HG03520 (cell line): ENCODE data around the gene SMARCAL1.

Source experiments
- ATAC-seq: cut with Tn5 transposase; IDR thresholded peaks from one replicate; pipeline ENCODE4 v1.9.1; 2021; ENCODE audit warnings: mild to moderate bottlenecking, moderate library complexity; ENCODE audit not compliant: unreplicated experiment

Gene SMARCAL1

DNA sequence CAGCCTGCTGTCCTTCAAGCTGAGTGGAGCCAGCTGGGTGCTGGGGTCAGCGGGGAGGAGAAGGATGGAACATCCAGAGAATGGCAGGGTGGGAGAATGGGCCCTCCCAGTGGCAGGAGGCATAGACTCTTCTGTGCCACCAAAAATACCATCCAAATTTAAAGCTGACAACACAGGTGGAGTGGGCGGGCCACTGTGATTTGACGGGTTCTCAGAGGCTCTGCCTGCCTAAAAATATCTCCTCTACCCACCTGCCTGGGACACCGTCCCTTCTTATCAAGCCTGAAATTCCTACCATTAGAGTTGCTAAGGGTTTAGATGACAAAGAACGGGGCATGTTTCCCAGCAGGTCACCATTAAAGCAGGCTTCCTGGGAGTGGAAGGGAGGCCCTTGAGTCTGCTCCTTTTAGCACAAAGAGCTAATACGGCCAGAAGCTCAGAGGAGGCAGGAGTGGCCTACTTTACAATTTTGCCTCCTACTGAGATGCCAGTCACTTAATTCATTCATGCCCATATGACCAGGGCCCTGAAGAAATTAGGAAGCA is 20.2 kb upstream of the SMARCAL1 start:
- ATAC-seq, result no peak

DNA sequence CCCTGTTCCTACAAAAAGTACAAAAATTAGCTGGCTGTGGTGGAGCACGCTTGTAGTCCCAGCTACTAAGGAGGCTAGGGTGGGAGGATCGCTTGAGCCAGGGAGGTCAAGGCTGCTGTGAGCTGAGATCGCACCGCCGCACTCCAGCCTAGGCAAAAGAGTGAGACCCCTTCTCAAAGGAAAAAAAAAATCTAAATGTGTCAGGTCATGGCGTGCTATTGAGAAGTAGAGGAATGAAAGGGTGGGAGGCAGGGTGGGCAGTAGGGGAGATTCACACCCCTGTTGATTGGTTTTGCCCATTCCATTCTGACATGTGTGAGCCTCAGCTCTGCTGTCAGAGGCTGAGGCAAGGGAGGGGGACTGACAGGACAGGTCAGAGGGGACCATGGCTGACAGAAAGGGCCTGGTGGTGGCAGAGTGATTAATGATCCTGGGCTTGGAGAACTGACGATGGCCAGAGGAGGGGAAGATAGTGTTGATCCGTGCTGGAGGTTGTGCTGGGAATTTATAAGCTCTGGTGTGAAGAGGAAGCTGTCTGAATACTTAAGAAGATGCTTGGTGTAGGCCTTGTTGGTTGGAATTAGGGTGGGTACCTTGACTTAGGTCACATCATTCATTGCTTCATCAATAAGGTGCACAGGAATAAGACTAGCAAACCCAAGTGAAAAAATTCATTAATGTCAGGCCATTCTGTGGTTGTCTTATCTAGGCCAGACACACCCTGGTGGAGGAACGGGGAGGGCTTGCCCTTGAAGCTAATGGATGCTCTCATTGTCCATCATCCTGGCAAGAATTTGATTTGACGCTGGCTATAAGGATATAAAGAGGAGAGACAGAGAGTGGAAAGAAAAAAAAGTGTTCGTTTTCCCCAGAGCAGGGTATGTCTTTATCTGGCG is 19.1 kb upstream of the SMARCAL1 start:
- ATAC-seq, result no peak

GRCh38 chr2:216394881-216395280 is 17.4 kb upstream of the SMARCAL1 start:
- ATAC-seq, result no peak

- no peak for ATAC-seq
These were observed 12.7 kb upstream of the SMARCAL1 start for GRCh38 chr2:216399621-216400020.

- ATAC-seq, result no peak
These were observed 9.5 kb upstream of the SMARCAL1 start for GRCh38 chr2:216402751-216403150.

DNA sequence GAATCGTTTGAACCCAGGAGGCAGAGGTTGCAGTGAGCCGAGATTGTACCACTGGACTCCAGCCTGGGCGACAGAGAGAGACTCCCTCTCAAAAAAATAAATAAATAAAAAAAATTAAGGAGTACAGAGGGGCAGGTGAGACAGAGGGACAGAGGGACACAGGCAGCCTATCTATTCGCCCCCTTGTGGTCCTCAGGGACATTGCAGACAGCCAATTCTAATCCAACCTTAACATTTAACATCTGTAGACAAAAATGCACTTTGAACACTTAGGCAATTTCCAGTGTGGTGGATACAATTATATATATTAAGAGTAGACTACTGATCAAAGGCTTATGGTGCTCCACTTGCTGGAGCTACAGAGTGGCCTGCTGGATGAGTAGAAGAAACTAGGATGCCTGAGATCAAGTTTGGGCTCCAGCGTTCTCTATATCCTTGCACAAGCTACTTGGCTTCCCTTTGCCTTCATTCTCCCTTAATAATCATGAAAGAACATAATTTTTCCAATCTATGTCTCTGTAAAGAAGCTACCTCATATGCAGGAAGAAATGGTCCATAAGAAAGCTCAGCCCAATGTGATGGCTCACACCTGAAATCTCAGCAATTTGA is 8.2 kb upstream of the SMARCAL1 start:
- no peak for ATAC-seq

- no peak for ATAC-seq
These were observed 6.7 kb upstream of the SMARCAL1 start for GRCh38 chr2:216405588-216405987.

DNA sequence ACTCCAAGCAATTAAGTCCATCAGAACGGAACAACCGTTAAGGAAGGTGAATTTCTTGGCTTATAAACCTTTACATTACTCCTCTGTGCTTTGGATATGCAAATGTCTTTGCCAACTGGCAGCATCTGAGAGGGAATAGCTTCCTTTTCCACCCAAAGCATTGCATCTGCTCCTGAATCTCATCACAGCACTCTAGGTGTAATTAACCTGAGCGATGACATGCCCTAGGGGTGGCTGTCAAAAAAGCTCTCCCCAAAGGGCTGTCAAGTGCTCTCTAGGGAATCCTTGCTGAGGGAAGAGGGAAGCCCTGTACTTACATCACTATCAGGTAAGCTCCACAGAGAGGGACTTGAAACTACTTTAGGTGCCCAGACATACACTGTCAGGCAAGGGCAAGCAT is 5.5 kb upstream of the SMARCAL1 start:
- ATAC-seq, result no peak

DNA sequence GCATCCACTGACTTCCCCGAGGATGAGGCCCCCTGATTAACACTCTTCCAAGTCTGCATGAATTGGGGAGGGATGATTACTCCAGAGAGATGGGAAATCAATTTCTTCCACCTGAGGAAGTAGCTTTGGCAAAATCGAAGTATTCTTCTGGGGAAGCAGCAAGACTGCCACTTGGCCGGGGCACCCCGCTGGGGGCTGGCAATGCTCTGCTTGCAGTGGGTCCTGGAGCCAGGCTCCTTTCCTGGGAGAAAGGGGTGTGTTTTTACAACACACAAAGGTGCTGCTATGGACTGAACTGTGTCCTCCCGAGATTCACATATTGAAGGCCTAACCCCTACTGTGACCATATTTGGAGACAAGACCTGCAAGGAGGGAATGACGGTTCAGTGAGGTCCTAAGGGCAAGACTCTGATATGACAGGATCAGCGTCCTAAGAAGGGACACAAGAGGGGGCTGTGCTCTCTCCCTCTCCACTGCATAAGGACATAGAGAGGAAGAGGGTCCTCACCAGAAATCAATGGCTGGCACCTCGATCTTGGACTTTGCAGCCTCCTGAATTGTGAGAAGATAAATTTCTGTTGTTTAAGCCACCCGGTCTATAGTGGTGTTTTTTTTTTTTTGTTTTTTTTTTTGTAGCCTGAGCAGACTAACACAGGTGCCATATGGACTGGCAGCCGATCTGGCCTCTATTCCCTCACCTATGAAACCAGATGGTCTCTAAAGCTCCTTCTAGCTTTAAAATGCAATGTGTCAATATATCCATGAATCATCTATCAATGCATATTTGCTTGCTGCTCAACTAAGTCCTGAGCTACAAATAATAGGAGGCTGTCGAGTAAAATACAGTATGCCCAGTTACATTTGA is 3.6 kb upstream of the SMARCAL1 start:
- ATAC-seq, result no peak

DNA sequence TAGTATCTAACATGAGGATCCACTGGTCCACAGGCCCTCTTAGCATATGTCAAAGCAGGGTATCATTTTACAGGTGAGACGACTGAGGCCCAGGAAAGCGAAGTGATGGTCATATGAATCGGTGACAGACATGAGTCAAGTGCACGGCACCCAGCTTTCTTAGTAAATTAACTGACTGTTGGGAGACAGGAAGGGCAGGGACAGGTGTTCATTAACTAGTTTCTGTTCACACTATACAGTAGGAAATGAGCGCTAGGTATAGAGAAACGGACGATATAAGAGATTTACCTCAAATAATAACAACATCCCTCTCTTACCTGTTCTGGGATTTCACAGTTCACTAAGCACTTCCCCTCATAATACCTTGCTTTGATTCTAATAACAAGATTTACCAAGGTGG is 1.7 kb upstream of the SMARCAL1 start:
- no peak for ATAC-seq

- ATAC-seq, result no peak
These were observed 1.6 kb downstream of the SMARCAL1 start for GRCh38 chr2:216413882-216414281.

- no peak for ATAC-seq
These were observed 2.6 kb downstream of the SMARCAL1 start for GRCh38 chr2:216414772-216415319.

- ATAC-seq, result no peak
These were observed 3.3 kb downstream of the SMARCAL1 start for GRCh38 chr2:216415541-216415940.

DNA sequence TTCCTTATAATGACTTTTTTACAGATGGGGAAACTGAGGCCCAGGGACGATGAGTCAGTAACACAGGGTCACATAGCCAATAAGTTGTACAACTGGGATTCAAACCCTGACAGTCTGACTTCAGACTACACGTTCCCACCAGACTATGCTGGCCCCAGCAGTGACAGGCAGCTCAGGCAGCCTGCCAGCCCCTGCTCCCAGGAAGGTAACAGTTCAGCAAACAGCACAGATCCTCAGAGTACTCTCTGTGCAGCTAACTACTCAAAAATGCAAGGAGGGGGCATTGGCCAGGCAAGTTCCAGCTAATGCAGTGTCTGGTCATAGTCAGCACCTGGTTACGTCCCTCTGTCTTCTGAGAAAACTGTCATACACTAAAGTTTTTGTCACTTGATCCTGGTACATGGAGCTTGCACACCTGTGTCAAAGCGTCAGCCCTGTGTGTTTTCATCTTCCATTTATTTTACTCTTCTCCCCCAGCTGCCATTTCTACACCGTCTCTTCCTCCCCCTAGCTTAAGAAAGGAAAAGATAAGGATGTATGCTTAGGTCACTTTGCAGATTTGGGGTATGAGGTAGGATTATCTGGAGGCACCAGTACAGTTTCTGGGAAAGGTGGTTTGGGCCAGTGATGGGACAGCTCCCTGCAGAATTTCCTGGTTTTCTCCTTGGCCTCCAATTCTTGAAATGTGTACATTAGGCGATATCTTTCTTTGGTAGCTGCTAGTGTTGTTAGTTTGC is 4.5 kb downstream of the SMARCAL1 start:
- no peak for ATAC-seq

GRCh38 chr2:216418981-216419380 is 6.7 kb downstream of the SMARCAL1 start:
- ATAC-seq, result no peak

- no peak for ATAC-seq
These were observed 8.2 kb downstream of the SMARCAL1 start for GRCh38 chr2:216420367-216421101.

DNA sequence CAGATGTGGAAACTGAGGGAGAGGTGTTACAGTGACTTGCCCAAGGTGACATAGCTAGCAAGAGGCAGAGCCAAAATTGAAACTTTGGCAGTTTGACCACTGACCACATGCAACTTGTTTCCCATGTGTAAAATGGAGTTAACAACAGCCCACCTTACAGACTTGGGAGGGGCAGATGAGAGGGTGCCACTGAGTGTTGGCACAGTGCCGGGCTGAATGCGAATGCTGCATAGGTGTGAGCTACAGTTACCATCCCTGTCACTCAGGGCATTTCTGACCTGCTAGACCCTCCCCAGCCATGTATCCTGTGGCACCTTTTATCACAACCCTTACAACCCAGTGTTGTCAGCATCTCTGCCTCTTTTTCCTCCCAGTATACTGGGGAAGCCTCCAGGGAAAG is 10.8 kb downstream of the SMARCAL1 start:
- ATAC-seq, result no peak

DNA sequence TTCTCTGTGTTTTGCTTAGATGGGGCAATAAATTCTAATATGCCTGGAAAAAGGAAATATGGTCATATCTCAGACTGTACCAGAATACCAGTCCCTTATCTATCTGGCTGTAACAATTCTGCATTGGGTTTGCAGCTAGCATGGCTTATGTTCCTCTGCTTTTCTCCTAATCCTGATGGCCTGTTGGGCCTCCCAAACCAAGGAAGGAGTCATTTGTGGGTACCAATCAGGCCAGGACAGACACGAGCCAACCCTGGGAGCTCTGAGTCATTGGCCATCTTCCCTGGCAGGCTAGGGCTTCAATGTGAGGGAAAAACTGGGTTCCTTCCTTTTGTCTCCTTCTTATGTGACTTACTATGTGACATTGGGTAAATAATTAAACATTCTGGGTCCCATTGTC is 12.0 kb downstream of the SMARCAL1 start:
- no peak for ATAC-seq

DNA sequence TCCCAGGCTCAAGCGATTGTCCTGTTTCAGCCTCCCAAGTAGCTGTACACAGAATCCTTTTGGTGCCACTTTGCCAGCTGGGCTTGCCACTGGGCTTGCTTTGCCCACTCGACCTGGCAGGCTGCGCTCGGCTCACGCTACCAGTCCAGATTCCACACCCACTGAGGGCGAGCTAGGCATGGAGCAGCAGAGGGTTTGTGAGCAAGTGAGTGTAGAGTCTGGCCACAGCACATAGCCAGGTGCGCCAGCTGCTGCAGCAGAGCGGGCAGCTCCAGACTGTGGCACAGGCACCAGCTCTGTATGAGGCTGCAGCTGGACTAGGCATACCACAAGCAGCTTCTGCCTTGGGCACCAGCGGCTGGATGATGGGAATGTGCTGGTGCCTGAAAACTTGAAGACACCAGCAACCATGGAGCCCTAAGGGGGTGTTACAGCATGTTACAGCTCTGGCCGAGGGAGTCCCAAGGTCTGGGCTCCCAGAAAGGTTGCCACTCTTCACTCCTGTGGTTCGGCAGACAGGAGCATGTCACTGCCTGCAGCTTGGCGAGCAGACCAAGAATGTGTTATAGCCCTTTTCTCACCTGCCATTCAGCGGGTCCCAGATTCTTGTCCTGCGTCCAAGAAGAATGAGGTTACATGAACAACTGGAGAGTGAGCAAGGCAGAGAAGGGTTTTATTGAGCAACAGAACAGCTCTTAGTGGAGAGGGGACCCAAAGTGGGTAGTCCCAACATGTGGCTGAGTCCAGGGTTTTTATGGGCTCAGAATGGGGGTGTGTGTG is 12.9 kb downstream of the SMARCAL1 start:
- no peak for ATAC-seq
